GM18520 (cell line): ENCODE data around the gene ZFP36L2.

ENCODE experiments used
- ATAC-seq: cut with Tn5 transposase; IDR thresholded peaks from one replicate; pipeline ENCODE4 v1.9.1; 2021; ENCODE audit not compliant: unreplicated experiment

Gene ZFP36L2

DNA sequence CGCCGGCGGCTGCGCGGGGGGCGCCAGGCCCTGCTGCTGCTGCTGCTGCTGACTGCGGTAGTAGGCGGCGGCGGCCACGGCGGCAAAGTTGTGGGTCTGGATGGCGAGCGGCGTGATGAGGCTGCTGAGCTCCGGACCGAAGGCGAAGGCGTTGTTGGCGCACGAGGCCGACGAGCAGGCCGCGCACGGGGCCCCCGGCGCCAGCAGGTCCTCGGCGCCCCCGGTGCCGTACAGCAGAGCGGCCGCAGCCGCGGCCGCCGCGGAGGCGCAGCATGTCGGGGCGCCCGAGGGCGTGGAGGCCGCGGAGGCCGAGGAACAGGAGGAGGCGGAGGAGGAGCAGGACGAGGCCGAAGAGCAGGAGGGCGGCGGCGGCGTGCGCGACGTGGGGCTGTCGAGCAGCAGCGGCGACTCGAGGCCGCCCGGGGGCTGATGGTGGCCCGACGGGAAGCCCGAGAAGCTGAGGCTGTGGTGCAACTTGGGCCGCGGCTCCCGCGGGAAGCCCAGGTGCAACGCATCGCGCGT, 1.8 kb downstream of the ZFP36L2 start:
- ATAC-seq, result no peak

DNA sequence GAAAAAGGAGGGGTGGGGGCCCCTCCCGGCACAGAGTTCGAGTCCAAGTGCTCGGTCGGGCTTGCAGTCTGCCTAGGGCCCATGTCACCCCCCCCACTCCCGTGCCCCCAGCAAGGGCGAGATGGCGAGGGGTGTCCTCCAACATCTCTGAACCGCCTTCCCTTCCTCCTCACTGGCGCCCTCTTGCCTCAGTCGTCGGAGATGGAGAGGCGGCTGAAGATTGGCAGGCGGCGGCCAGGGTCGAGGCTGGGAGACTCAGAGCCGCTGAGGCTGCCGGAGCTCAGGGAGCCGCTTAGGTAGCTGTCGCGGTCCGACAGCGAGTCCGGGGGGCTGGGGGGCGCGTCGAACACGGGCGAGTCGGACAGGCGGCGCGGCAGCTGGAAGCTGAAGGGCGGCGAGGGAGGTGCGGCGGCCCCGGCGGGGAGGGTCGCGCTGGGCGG, 2.3 kb downstream of the ZFP36L2 start:
- ATAC-seq, result no peak

DNA sequence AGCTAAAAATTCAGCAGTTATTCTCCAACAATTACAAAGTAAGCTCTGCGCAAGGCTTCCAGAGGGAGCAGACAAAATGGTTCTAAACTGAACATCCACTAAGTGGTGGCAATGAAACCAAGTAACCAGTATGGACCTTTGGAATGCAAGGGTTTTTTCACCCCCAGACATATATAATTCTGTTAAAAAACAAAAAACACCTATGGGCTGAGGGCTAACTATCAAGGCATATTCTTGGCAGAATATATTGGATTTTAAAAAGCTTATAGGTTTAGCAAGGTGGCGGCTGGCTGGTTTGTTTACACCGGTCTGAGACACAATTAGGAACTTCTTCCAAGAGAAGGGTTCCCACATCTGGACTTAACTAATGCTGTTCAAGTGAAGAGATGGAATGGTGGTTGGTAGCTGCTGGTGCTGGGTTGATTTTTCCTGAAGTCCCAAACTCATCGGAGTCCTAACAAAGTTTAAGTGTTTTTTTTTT, 2.8 kb downstream of the ZFP36L2 start:
- no peak for ATAC-seq

DNA sequence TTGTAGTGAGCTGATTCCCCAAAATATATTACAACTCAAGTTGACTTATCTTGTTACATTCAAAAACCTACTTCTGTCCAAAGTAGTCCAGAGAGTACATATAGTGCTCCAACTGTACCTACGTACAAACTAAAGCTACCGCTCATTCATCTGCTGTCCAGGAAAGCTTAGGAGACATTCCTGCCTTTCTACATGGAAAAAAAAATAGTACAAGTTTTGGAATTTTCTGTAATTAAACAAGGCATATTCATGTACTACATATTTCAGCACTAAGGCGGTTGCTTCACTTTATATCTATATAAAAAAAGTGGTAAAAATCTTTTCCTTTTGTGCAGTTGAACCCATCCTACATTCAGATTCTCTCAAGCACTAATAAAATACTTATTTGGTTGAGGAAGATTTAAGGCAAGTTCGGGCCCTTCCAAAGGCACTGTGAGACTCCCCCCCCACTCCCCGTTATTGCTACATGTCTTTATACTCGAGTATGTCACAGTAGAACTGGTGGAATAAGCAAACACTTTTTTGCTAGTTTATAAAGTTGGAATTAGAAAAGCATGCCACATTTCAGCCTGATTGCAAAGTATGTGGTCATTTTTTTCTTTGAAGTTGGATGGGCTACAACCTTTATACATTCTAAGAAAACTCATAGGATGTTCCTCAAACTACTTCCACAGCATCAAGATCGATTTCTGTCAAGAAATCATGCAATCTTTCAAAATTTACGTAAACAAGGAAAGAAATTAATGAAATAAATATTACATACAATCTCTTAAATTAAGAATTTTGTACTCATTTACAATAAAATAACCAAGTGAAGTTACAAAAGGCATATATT, 3.7 kb downstream of the ZFP36L2 start:
- no peak for ATAC-seq

DNA sequence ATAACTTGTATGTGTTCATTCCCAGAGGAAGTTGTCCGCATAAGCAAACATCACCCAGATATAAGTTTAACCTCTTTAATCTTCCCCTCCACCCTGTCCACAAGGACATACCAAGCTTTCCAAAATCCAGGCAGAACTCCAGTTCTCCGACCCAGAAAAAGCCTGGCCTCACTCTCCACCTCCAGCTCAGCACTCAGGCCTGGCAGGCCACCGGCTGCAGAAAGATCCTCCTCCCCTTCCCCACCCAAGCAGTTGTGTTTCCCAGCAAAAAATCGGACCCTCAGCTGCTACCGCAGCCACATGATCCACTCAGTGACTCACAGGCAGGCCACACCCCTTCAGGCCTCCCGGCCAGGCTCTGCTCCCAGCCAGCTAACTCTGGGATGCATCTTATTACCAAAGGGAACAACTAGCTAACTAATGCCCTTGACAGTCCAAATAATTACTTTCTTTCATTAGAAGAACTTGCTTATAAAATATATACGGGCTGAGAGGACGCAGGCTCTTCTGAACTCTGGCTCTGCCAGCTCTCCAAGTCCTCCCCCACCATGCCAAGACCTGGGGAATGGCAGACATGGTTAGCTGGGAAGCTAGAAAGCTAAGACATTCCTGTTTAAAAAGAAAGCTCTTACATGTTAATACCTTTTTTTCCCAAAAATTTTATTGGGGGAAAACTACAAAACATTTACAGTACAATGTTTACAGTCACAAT, 4.5 kb downstream of the ZFP36L2 start:
- no peak for ATAC-seq

DNA sequence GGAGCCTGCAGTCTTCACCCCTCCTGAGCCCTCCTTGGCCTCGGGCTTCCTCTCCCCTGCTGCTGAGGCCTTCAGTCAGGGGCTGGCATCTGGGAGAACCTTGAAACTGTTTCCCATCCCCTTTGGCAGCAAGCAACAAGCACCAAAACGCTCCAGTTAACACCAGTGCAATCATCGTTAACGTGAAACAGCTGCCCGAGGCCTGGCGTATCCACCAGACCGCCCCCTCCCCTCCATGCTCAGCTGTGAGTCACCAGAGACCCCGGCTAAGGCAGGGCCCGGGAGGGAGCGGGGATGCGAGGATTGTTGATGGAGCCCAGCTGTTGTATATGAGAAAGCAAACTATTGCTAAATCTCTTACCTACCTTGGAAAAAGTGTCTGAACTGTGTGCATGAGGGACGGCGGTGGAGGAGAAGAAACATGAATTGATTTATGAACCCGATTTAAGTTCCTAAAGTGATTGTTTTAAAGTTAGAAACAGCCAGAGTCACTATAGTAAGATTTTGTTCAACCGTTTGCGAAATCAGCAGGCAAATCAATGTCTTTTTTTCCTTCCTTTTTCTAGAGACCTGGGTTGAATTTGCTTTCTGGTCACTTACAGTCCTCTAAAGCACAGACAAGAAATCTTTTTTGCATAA, 5.2 kb downstream of the ZFP36L2 start:
- no peak for ATAC-seq

DNA sequence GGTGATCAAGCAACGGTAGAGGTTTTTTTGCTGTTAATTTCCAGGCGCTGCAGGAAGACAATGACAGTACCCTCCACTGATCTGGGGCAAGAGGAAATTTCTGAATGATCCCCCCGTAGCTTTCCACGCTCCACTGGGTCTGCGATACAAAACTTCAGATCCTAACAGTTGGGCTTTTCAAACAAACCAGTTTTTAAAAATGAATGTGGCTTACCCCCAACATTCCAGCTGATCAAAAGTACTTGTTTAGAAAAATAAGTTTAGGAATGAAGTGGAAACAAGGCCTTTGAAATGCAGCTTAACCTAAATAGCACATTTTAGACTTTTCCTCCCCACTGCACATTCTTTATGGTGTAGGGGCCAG, 5.7 kb downstream of the ZFP36L2 start:
- ATAC-seq, result no peak

DNA sequence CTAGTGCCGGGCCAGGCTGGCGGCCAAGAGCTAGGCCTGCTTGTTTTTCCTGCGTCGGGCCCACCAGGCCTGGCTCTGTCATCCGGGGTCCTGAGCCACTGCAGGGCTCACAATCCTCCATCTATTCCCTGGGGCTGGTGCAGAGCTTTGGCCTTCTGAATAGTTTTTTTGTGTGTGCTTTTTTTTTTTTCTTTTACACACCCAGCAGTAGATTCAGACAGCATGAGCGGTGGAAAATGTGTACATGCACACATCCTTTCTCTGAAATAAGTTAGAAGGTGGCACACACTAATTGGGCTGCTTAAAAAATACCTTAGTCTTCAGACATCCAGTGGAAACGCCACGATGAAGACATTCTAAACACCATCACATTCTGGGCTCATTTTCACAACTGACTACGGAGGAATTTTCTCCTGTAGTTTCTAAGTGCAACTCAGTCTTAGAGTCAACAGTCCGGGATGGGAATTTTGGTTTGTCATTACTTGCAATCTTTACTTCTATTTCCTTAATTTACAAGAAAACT, 6.1 kb downstream of the ZFP36L2 start:
- no peak for ATAC-seq

DNA sequence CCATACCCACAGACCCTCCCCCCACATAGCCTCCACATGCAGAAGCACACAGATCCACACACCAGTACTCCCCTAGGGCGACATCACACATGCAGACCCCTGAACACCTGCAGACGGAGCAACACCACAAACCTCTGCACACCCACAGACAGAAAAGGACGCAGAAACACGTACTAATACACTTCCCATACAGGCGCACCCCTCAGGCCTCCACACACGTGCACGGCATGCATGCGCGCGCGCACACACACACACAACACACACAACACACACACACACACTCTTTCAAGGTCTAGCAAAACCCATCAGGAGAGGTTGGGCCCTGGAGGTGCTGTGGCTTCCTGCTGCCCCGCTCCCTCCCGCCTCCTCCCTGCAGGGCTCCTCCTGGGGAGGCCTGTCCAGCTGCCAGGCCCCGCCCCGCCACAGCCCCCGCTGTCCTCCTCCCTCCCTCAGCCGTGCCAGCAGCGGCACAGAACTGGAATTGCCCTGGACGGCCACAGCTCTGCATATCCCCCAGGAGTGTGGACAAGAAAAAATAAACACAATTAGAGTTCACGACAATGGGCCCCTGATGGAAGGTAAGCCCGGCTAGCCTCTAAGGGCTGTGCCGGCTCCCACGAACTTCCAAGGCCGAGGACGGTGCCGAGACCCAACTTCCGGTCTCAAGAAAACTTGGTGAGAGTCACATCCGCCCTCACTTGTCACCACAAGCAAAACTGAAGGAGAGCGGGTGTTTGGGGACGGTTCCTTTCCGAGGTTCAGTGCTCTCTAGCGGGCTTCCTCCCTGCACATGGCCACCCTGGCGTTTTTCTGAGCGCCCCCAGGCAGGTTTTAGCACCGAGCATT, 6.8 kb downstream of the ZFP36L2 start:
- ATAC-seq, result peak; percentile 26

DNA sequence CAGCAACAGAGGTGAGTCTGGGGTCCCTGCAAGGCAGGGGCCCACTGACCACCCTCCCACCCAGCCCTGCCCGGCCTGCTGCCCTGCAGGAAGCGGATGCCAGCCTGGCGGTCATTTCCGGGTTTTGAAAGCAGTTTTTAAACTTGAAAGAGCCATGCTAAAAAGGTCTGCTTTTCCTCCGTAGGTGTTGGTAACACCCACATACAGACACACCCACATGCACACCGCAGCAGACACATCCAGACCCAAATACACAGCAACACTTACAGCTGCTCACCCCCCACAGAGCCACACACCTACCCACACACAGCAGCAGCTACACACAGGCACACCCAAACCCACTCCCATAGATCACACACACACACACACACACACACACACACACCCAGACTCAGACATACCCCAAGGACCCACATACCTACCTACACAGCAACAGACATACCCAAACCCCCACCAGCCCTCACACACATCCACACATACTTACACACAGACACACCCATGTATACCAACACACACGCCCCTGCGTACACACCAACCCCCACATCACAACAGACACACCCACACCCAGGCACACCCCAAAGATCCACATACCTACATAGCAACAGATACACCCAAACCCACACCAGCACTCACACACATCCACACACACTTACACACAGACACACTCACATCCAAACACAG, 7.6 kb downstream of the ZFP36L2 start:
- ATAC-seq, result peak; percentile 33

DNA sequence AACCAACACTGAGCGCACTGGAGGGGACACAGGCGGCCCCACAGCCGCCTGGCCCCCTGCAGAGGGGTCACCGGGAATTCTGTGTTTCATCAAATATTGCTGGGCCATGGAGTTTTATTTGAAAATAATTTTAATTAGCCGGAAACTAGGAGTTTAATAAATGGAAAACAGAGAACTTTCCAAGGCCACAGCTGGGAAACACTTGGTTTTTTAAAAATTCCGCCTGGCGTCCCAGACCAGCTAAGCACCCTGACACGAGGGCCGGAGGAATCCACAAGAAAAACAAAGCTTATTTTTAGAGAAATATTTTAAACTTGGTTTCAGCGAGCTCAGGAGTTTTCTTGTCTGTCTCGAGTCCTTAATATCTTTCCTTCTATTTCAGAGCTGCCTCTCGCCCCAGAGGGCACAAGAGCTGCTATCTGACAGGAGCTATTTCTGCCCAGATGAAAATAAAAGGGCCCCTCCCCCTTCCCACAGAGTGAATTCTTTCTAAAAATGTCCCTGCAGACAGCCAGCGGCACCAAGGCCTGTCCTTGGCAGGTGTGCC, 8.2 kb downstream of the ZFP36L2 start:
- ATAC-seq, result no peak

DNA sequence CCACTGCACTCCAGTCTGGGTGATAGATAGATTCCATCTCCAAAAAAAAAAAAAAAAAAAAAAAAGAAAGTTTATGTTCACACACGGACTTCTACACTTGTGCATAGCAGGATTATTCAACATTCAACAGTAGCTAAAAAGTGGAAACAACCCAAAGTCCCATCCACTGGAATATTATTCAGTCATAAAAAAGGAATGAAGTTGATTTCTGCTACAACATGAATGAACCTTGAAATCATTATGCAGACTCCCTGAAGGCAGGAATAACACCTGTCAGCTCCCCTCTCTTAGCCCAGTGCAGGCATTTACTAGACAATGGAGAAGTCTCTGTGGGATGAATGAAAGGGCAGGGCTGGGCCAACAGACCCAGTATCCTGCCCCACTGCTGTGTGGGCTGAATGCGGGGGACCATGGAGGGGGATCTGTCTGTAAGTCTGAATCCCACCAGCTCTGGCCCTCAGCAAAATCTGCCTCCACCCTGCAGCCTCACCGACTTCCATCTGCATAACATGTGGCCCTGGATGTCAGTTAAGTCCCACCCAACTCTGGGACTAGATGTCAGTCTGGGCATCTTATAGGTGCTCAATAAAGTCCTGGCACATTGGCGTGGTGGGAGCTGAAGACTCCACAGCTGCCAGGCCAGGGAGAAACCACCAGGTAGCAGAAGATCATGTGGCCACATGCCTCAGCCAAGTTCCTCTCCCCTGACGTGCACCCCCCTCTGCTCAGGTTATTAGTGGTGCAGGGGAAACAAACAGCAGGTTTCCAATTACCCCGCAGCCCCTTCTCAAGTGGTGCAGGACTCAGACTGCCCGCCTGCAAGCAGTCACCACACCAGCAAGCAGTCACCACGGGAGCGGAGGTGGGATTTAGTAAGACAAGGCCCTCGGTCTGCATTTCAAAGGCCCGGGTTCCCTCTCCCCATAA, 8.9 kb downstream of the ZFP36L2 start:
- ATAC-seq, result no peak

DNA sequence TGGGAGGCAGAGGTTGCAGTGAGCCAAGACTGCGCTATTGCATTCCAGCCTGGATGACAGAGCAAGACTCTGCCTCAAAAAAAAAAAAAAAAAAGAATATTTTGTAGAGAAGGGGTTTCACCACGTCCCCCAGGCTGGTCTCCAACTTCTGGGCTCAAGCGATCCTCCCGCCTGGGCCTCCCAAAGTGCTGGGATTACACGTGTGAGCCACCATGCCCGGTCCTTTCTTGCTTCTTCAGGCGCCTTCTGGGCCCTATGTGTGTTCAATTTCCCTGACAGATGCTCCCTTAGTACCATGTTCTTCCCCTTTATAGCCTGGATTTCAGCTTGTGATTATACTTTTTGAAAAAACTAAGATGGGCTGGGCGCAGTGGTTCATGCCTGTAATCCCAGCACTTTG, 9.8 kb downstream of the ZFP36L2 start:
- ATAC-seq, result no peak

DNA sequence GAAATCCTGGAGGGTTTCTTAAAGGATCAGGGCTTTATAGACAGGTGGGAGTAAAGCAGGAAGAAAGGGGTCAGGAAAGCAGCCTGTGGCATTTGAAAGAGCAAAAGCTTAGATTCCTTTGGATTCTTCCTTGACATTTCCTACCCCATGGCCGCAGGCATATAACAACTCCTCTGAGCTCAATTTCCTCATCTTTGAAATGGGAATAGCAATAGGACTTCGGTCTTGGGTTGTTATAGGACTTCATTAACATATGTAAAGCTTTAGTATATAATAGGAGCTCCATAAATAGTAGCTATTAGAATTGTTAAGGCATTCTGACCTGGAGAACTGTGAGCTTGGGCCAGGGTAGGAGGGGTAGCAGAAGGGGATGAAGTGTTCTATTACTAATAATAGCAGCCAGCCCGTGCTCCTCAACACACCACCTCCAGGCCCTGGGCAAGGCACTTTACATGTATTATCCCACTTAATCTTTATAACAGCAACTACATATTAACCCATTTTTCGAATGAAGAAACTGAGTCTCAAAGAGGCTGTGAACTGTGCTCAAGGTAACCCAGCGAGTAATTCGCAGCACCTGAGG, 10.6 kb downstream of the ZFP36L2 start:
- ATAC-seq, result no peak

DNA sequence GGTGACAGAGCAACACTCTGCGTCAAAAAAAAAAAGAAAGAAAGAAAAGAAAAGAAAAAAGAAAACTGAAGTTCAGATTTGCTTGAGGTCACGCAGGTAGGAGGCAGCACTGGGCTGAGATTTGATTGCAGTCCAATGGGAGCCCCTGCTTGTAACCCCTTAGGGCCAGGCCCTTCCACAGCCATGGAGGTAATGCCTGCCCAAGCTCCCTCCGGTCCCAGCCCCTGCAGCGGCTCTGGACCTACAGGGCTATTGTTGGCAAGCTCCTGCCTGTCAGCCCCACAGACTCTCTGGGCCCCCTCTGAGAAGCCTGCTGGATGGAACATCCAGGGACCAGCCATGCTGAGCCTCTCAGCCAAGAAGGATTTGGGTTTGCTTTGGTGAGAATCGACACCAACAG, 12.2 kb downstream of the ZFP36L2 start:
- ATAC-seq, result no peak

DNA sequence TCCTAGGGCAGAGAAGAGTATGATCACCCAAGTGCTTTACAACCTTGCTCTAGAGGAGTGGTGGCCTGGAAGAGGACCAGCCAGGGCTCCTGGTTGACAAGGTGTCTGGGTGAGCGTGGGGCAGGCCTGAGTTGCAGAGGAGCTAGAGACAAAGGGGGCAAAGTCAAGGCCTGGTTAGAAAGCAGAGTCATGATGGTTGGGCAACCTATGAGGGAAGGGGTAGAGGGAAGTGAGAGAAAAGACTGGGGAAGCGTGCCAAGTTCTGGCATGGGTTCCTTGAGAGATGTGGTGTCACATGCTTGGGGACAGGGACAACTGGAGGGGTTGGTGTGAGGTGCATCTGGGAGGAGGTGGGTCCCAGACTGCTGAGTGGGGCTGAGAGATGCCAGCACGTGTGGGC, 13.5 kb downstream of the ZFP36L2 start:
- ATAC-seq, result no peak

DNA sequence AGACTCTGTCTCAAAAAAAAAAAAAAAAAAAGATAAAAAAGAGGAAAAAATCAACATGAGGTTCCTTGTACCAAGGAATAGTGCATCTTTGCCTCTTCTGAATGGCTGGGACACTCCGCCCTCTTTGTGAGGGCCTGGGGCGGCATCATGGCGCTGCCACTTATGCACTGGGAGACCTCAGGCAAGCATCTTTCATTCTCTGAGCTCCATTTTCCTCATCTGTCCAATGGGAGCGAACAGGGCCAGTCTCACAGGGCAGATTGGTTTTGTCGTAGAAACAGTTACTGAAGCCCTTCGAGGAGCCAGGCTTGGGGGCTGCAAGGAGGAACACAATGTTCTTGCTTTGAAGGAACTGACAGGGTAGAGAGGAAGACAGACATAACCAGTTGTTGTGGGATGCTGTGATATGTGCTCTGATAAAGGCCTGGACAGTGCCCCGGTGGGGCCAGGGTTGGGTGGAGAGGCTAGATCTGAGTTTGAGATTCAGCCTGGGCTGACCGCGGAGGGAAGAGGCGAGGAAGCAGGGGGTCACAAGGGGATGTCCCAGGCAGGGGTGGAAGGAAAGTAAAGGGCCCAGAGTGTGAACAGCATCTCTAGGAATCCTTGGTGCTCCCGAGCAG, 14.1 kb downstream of the ZFP36L2 start:
- no peak for ATAC-seq
